ENCODE measurements around the gene JCHAIN. TPM values are rescaled to one million over a fixed set of nuclear protein-coding genes. Genes with fewer than 3 reads are reported as not detected.

Gene JCHAIN
- total and polyA plus RNA-seq, 2 of the 13 experiments (the other 11 are each of a cell fraction or from before 2014, with no cell fraction given) = not detected

GRCh38 chr4:70687821-70688794 lies 21.8 kb upstream of the JCHAIN start, which contains the start of gene UTP3 (continued):
- TF ChIP-seq PCBP2 (optimal IDR thresholded peaks at IDR 0.05; ENCODE audit: low read depth, low read length, poor library complexity, severe bottlenecking) (no peak), IRF1 (CRISPR knock-in tag; IDR thresholded peaks at IDR 0.05; ENCODE audit: low read depth) (no peak), SIX4 (CRISPR knock-in tag; IDR thresholded peaks at IDR 0.05) (no peak; the same call in 1 of the 2 replicates), ZBTB44 (CRISPR knock-in tag; IDR thresholded peaks at IDR 0.05) (peak; percentile 66; the same call in 1 of the 2 replicates), PHF20 (CRISPR knock-in tag; IDR thresholded peaks at IDR 0.05) (peak; percentile 99), NR2F1 (CRISPR knock-in tag; IDR thresholded peaks at IDR 0.05) (peak in 1 of 2 experiments; percentile 52; a peak in 3 of 4 replicates), TFDP1 (CRISPR knock-in tag; IDR thresholded peaks at IDR 0.05; ENCODE audit: borderline replicate concordance) (peak; percentile 76; the same call in 1 of the 2 replicates), ZNF629 (CRISPR knock-in tag; conservative IDR thresholded peaks at IDR 0.05) (0 out of 2 replicates have a peak, but pooled peaks have one; percentile 42), ZSCAN22 (CRISPR knock-in tag; IDR thresholded peaks at IDR 0.05) (no peak; the same call in 1 of the 2 replicates), ELF3 (CRISPR knock-in tag; IDR thresholded peaks at IDR 0.05) (peak; percentile 92), ZNF333 (CRISPR knock-in tag; IDR thresholded peaks at IDR 0.05; ENCODE audit: borderline replicate concordance) (peak; percentile 21; the same call in 1 of the 2 replicates), RXRB (CRISPR knock-in tag; IDR thresholded peaks at IDR 0.05; ENCODE audit: borderline replicate concordance) (peak; percentile 59; the same call in 1 of the 2 replicates), ZNF7 (CRISPR knock-in tag; IDR thresholded peaks at IDR 0.05) (no peak), FOXA1 (IDR thresholded peaks at IDR 0.05) (no peak), FOXA1 (CRISPR knock-in tag; IDR thresholded peaks at IDR 0.05) (no peak; the same call in 1 of the 2 replicates), ZNF33A (CRISPR knock-in tag; IDR thresholded peaks at IDR 0.05; ENCODE audit: borderline replicate concordance) (no peak), HMGXB3 (CRISPR knock-in tag; IDR thresholded peaks at IDR 0.05; ENCODE audit: borderline replicate concordance) (peak; percentile 79; the same call in 1 of the 2 replicates), ATF3 (CRISPR knock-in tag; IDR thresholded peaks at IDR 0.05) (no peak; the same call in 1 of the 2 replicates)
